Hepatocyte (in vitro differentiated cells): ENCODE measurements around the gene ACOX2. TPM values are rescaled to one million over a fixed set of nuclear protein-coding genes. Genes with fewer than 3 reads are reported as not detected.
"Not testable (repeated sequence)": the region's sequence is repeated elsewhere in the genome, so short reads cannot be mapped to it uniquely, and the experiment has no call there.

Experiments used
- DNase-seq: peaks from one replicate; pipeline ENCODE4 v3.0.0-alpha.2; 2016; ENCODE audit warnings: low spot score
- H2AFZ ChIP-seq: fragments of 200-600 bp; sonication (generic); 2 replicates; pipeline ENCODE4 v1.6.0; 2016; ENCODE audit warnings: antibody characterized with exemption, mild to moderate bottlenecking
- H3K27ac ChIP-seq: fragments of 200-600 bp; sonication (generic); 2 replicates; pipeline ENCODE4 v1.5.1; 2016; ENCODE audit warnings: mild to moderate bottlenecking
- H3K27me3 ChIP-seq: fragments of 200-600 bp; sonication (generic); 2 replicates; pipeline ENCODE4 v1.6.1; 2016
- H3K36me3 ChIP-seq: fragments of 200-600 bp; sonication (generic); replicated peaks from 2 replicates; pipeline ENCODE4 v1.5.1; 2016; ENCODE audit warnings: low read depth; ENCODE audit not compliant: insufficient read depth
- H3K4me1 ChIP-seq: fragments of 200-600 bp; sonication (generic); 2 replicates; pipeline ENCODE4 v1.5.1; 2016; ENCODE audit warnings: mild to moderate bottlenecking, moderate library complexity; ENCODE audit not compliant: insufficient read depth
- H3K4me2 ChIP-seq: fragments of 200-600 bp; sonication (generic); 2 replicates; pipeline ENCODE4 v1.6.0; 2016
- H3K4me3 ChIP-seq: fragments of 200-600 bp; sonication (generic); 2 replicates; pipeline ENCODE4 v1.5.1; 2016; ENCODE audit warnings: mild to moderate bottlenecking
- H3K79me2 ChIP-seq: fragments of 200-600 bp; sonication (generic); 2 replicates; pipeline ENCODE4 v1.6.0; 2017; ENCODE audit warnings: mild to moderate bottlenecking
- H3K9me2 ChIP-seq: fragments of 200-600 bp; sonication (generic); replicated peaks from 2 replicates; pipeline ENCODE4 v1.6.0; 2017; ENCODE audit warnings: mild to moderate bottlenecking; ENCODE audit not compliant: insufficient read depth
- H3K9me3 ChIP-seq: fragments of 200-600 bp; sonication (generic); 2 replicates; pipeline ENCODE4 v1.5.1; 2016; ENCODE audit warnings: low read depth, mild to moderate bottlenecking
- H4K20me1 ChIP-seq: fragments of 200-600 bp; sonication (generic); 2 replicates; pipeline ENCODE4 v1.6.0; 2016; ENCODE audit warnings: mild to moderate bottlenecking; ENCODE audit not compliant: insufficient read depth, poor library complexity, severe bottlenecking
- CTCF ChIP-seq: fragments of 200-600 bp; sonication (generic); IDR thresholded peaks from 2 replicates; pipeline ENCODE4 v1.5.1; 2016; ENCODE audit warnings: antibody characterized with exemption, mild to moderate bottlenecking; ENCODE audit not compliant: poor library complexity
- EZH2 ChIP-seq: fragments of 200-600 bp; sonication (generic); IDR thresholded peaks from 2 replicates; pipeline ENCODE4 v1.6.1; 2016; ENCODE audit warnings: antibody characterized with exemption, mild to moderate bottlenecking, borderline replicate concordance
- EZH2phosphoT487 ChIP-seq: fragments of 200-600 bp; sonication (generic); IDR thresholded peaks from one replicate; pipeline ENCODE4 v1.6.1; 2018; ENCODE audit warnings: antibody characterized with exemption, mild to moderate bottlenecking, low read depth, moderate library complexity; ENCODE audit not compliant: unreplicated experiment, severe bottlenecking
- WGBS: methylation state at CpG from one replicate; pipeline ENCODE4 v1.1.6; 2016; ENCODE audit warnings: low lambda C conversion rate; ENCODE audit errors: missing lambda C conversion rate; 5-methylcytosine and 5-hydroxymethylcytosine counted together
- polyA plus RNA-seq: library from polyadenylated mRNA; unstranded; fragments of >200 nt; fragmentation: Nextera tagmentation; extraction: Ambion mirVana; gene quantifications from 2 replicates; pipeline ENCODE4 v1.2.1, GENCODE V29; 2016
- total RNA-seq: library from RNA; depleted of rRNA; stranded (reverse); fragments of >200 nt; gene quantifications from 2 replicates; pipeline ENCODE4 v1.2.3, GENCODE V29; 2014

The ACOX2 gene
- total and polyA plus RNA-seq, 2 experiments from 2014 or later, result 26.2 to 30.6 TPM

- WGBS, result 80% methylated on average over 15 of the region's 15 CpGs
- Histone ChIP-seq H3K4me2 (no peak overlapping the region), H3K79me2 (no peaks in the 10 kb centered on the region), H3K27me3 (no peaks in the 10 kb centered on the region), H4K20me1 (no peaks in the 10 kb centered on the region), H3K36me3 (no peaks in the 10 kb centered on the region), H2AFZ (no peak overlapping the region), H3K27ac (no peak overlapping the region), H3K4me1 (peaks cover 6% of the 10 kb centered on the region), H3K9me2 (no peaks in the 10 kb centered on the region), H3K4me3 (no peak overlapping the region), H3K9me3 (no peaks in the 10 kb centered on the region)
- TF ChIP-seq EZH2 (no peak), EZH2phosphoT487 (no peak), CTCF (peak; percentile 44)
- DNase-seq, result peak; percentile 54
These were observed 7.3 kb downstream of the ACOX2 start for GRCh38 chr3:58529516-58530353.

DNA sequence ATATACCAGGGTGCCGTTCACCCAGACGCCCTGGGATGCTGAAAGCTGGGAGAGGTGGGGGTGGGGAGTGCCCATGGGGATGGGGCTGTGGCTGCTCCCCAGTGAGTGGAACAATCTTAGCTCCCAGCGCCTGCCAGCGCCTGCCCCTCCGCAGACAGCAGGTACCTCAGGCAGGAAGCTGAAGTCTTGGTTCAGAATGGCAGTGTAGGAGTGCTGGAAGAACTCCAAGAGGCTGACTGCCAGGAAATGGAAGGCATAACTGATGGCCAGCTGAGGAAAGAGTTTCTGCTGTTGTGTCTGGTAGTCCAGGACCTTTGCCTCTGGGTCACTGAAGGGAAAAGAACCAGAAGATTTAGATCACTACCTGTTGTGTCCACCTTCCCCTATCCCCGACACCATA lies 8.4 kb downstream of the ACOX2 start:
- no peak for TF ChIP-seq EZH2
- no peak for TF ChIP-seq EZH2phosphoT487
- no peak for TF ChIP-seq CTCF
- peak; percentile 50 for DNase-seq
- Histone ChIP-seq H3K4me1 (peaks cover 7% of the 10 kb centered on the region), H3K27me3 (no peaks in the 10 kb centered on the region), H4K20me1 (no peaks in the 10 kb centered on the region), H3K4me3 (no peak overlapping the region), H3K27ac (no peak overlapping the region), H2AFZ (no peak overlapping the region), H3K4me2 (no peak overlapping the region), H3K9me2 (no peaks in the 10 kb centered on the region), H3K79me2 (no peaks in the 10 kb centered on the region), H3K9me3 (no peaks in the 10 kb centered on the region), H3K36me3 (no peaks in the 10 kb centered on the region)
- WGBS, result 80% methylated on average over 3 of the region's 6 CpGs

DNA sequence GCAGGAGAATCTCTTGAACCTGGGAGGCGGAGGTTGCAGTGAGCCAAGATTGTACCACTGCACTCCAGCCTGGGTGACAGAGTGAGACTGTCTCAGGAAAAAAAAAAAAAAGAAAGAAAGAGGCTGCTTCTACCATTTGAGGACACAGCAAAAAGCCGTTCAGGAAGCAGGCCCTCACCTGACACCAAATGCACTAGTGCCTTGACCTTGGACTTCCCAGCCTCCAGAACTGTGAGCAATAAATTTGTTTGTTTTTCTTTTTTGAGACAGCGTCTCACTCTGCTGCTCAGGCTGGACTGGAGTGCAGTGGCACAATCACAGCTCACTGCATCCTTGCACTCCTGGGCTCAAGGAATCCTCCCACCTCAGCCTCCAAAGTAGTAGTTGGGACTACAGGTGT lies 9.6 kb downstream of the ACOX2 start:
- DNase-seq, H4K20me1 ChIP-seq, H2AFZ ChIP-seq, H3K79me2 ChIP-seq, H3K27ac ChIP-seq, H3K4me3 ChIP-seq, H3K4me2 ChIP-seq, H3K9me3 ChIP-seq, H3K27me3 ChIP-seq, H3K9me2 ChIP-seq, H3K36me3 ChIP-seq: not testable (repeated sequence)
- WGBS, result 90% methylated on average over 3 of the region's 3 CpGs
- peaks cover 18% of the 10 kb centered on the region for H3K4me1 ChIP-seq

DNA sequence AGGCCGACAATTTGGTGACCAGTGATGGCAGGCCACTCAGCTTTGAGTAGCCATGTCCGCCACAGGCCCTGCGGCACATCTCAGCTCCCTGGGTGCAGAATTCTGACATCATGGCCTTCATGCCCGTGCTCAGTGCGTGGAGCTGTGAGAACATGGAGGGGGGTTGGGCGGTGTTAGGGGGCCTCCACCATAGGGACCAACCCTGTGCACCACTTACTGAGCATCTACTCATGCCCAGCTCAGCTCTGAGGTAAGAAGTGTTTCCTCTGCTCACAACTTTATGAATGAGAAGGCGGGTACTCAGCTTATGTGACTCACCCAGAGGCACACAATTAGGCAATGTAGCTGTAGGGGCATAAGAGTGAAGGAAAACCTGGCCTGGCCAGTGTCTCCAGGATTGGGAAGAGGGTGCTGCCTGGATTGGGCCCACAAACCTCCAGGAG lies 10.5 kb downstream of the ACOX2 start:
- TF ChIP-seq EZH2 (no peak), EZH2phosphoT487 (no peak), CTCF (no peak)
- no peaks in the 10 kb centered on the region for H3K9me2 ChIP-seq
- no peaks in the 10 kb centered on the region for H3K9me3 ChIP-seq
- peak; percentile 65 for DNase-seq
- no peak overlapping the region for H2AFZ ChIP-seq
- 78% methylated on average over 7 of the region's 7 CpGs for WGBS
- H3K79me2 ChIP-seq, result no peaks in the 10 kb centered on the region
- no peaks in the 10 kb centered on the region for H3K27me3 ChIP-seq
- H3K4me3 ChIP-seq, result no peak overlapping the region
- H3K4me1 ChIP-seq, result peaks cover 27% of the 10 kb centered on the region
- H3K36me3 ChIP-seq, result no peaks in the 10 kb centered on the region
- no peak overlapping the region for H3K27ac ChIP-seq
- no peak overlapping the region for H3K4me2 ChIP-seq
- no peaks in the 10 kb centered on the region for H4K20me1 ChIP-seq
